ENCODE data around the gene ACER3.

- TF ChIP-seq CTCF (IDR thresholded peaks at IDR 0.05; ENCODE audit: poor library complexity): no peak
- no peak for TF ChIP-seq EZH2 (IDR thresholded peaks at IDR 0.05; ENCODE audit: borderline replicate concordance)
- no peak for TF ChIP-seq EZH2phosphoT487 (IDR thresholded peaks at IDR 0.05; ENCODE audit: low read depth, severe bottlenecking, unreplicated experiment)
Observed at GRCh38 chr11:77044886-77045285, 184.2 kb downstream of the ACER3 start.

Data from hepatocyte (in vitro differentiated cells).